SK-MEL-5 (cell line): ENCODE measurements around the gene SLX9. TPM values are rescaled to one million over a fixed set of nuclear protein-coding genes. Genes with fewer than 3 reads are reported as not detected.

ENCODE experiments used
- DNase-seq: peaks from one replicate; pipeline ENCODE4 v3.0.0-alpha.2; 2016; ENCODE audit warnings: low read depth, low spot score
- in situ Hi-C: cut with HindIII; loops from 2 replicates; pipeline ENCODE4 v1.10.0; 2016; ENCODE audit warnings: low sequenced_read_pairs, high pct_unique_total_duplicates, low pct_unique_long_range_greater_than_20kb
- total RNA-seq: library from RNA; depleted of rRNA; stranded (reverse); fragments of >200 nt; shearing (Covaris generic); gene quantifications from 2 replicates; pipeline ENCODE4 v1.2.3, GENCODE V29; 2014

The SLX9 gene
- total RNA-seq, 1 experiment from 2014 or later = 34.9 TPM

- in situ Hi-C loops = no loop called here
- DNase-seq = no peak
These were observed 20.6 kb downstream of the SLX9 start for GRCh38 chr21:44960141-44961092.

GRCh38 chr21:44962403-44962966, 22.7 kb downstream of the SLX9 start:
- DNase-seq = no peak
- in situ Hi-C loops = no loop called here

- in situ Hi-C loops = no loop called here
- no peak for DNase-seq
These were observed 24.6 kb downstream of the SLX9 start for GRCh38 chr21:44964381-44964780.

GRCh38 chr21:44965251-44966022, 25.6 kb downstream of the SLX9 start:
- in situ Hi-C loops = no loop called here
- no peak for DNase-seq

- DNase-seq = no peak
- in situ Hi-C loops = no loop called here
These were observed 26.6 kb downstream of the SLX9 start for GRCh38 chr21:44966135-44967081.

- no peak for DNase-seq
- in situ Hi-C loops = no loop called here
These were observed 27.5 kb downstream of the SLX9 start for GRCh38 chr21:44967082-44968047.

- DNase-seq = no peak
- in situ Hi-C loops = no loop called here
These were observed 29.3 kb downstream of the SLX9 start for GRCh38 chr21:44969066-44969670.

GRCh38 chr21:44969931-44970755, 30.3 kb downstream of the SLX9 start:
- in situ Hi-C loops = no loop called here
- DNase-seq = peak; percentile 4

- DNase-seq = no peak
- in situ Hi-C loops = no loop called here
These were observed 31.2 kb downstream of the SLX9 start for GRCh38 chr21:44970766-44971671.

- in situ Hi-C loops = no loop called here
- no peak for DNase-seq
These were observed 31.8 kb downstream of the SLX9 start for GRCh38 chr21:44971672-44971995.

GRCh38 chr21:44972301-44972814, 32.5 kb downstream of the SLX9 start:
- in situ Hi-C loops = no loop called here
- no peak for DNase-seq

GRCh38 chr21:44972821-44973220, 33.0 kb downstream of the SLX9 start:
- in situ Hi-C loops = no loop called here
- no peak for DNase-seq

- DNase-seq = no peak
- in situ Hi-C loops = no loop called here
These were observed 33.8 kb downstream of the SLX9 start for GRCh38 chr21:44973598-44973997.

GRCh38 chr21:44974676-44975075, 34.8 kb downstream of the SLX9 start:
- in situ Hi-C loops = no loop called here

More at GRCh38 chr21:44974676-44975075, 34.8 kb downstream of the SLX9 start:
- no peak for DNase-seq
